Breast epithelium (tissue), 4 donors: ENCODE data around the gene TUBA4B. TPM values are rescaled to one million over a fixed set of nuclear protein-coding genes. Genes with fewer than 3 reads are reported as not detected.
A peak's percentile ranks its signal among the peaks of the same experiment; 100 is the strongest.
"Not testable (repeated sequence)": the region's sequence is repeated elsewhere in the genome, so short reads cannot be mapped to it uniquely, and the experiment has no call there.

Experiments used
- DNase-seq, 2 donors: peaks; one replicate each; pipeline ENCODE4 v3.0.0-alpha.2; 2019; ENCODE audit warnings: low spot score in 2 of 2
- H3K27ac ChIP-seq, 2 donors: fragments of 200-600 bp; sonication (generic) in 1 of 2; one replicate each; pipeline ENCODE4 v1.5.1; 2016 to 2019; ENCODE audit warnings: mild to moderate bottlenecking in 1 of 2
- H3K27me3 ChIP-seq, 2 donors: fragments of 200-600 bp; sonication (generic) in 1 of 2; one replicate each; pipeline versions ENCODE4 v1.5.1 to v1.6.0; 2017 to 2019; ENCODE audit warnings: control low read depth in 1 of 2, mild to moderate bottlenecking in 1 of 2
- H3K36me3 ChIP-seq: fragments of 200-600 bp; one replicate; pipeline ENCODE4 v1.5.1; 2019
- H3K4me1 ChIP-seq, 2 donors: fragments of 200-600 bp; sonication (generic); one replicate each; pipeline ENCODE4 v1.5.1; 2016 to 2019; ENCODE audit warnings: control low read depth in 1 of 2
- H3K4me3 ChIP-seq, 3 donors: fragments of 200-600 bp; sonication (generic); 1 replicate in 2 of 3; 2 replicates in 1 of 3; pipeline ENCODE4 v1.5.1; 2016 to 2019; ENCODE audit warnings: mild to moderate bottlenecking in 3 of 3, moderate library complexity in 2 of 3
- H3K9me3 ChIP-seq, 2 donors: fragments of 200-600 bp; sonication (generic) in 1 of 2; one replicate each; pipeline ENCODE4 v1.5.1; 2016 to 2019; ENCODE audit warnings: control low read depth in 1 of 2
- CTCF ChIP-seq, 3 donors: fragments of 450-650 bp; IDR thresholded peaks; one replicate each; pipeline ENCODE4 v1.5.1; 2016 to 2017; ENCODE audit warnings: antibody characterized with exemption in 3 of 3, mild to moderate bottlenecking in 3 of 3, moderate library complexity in 3 of 3
- POLR2A ChIP-seq: fragments of 450-650 bp; IDR thresholded peaks from one replicate; pipeline ENCODE4 v1.6.1; 2016; ENCODE audit warnings: antibody characterized with exemption, mild to moderate bottlenecking, moderate library complexity
- POLR2AphosphoS5 ChIP-seq, 3 donors: sonication (generic); formaldehyde crosslinking; IDR thresholded peaks; one replicate each; pipeline ENCODE4 v1.6.1; 2017; ENCODE audit warnings: antibody characterized with exemption in 3 of 3
- intact Hi-C: fragments of 100-400 bp; cut with DNase I; formaldehyde crosslinking; loops from one replicate; pipeline ENCODE4 v1.15.1; 2023; ENCODE audit warnings: low total_unique reads
- total RNA-seq, 3 donors: library from RNA; depleted of rRNA; stranded (reverse); fragments of >200 nt; gene quantifications; one replicate each; pipeline ENCODE4 v1.1.0, GENCODE V29; 2016

The TUBA4B gene
- total RNA-seq, 3 donors from 2014 or later, result 0.16 TPM; not detected in 2

GRCh38 chr2:219251656-219252055, 1.4 kb upstream of the TUBA4B start:
- no peaks in the 10 kb centered on the region for H3K27me3 ChIP-seq
- no peaks in the 10 kb centered on the region for H3K36me3 ChIP-seq
- TF ChIP-seq POLR2A (no peak), CTCF (IDR thresholded peaks at IDR 0.05) (no peak), POLR2AphosphoS5 (IDR thresholded peaks at IDR 0.05) (no peak)
- H3K4me3 ChIP-seq, result peak overlapping the region in 1 of 3 donors; percentile 76
- no peaks in the 10 kb centered on the region for H3K9me3 ChIP-seq
- H3K27ac ChIP-seq, result peak overlapping the region; percentile 93 to 98
- H3K4me1 ChIP-seq, result peaks cover 19 to 24% of the 10 kb centered on the region in 2 donors
- DNase-seq, result no peak
- intact Hi-C loops, result no loop called here

GRCh38 chr2:219252084-219252483, 959 bp upstream of the TUBA4B start:
- intact Hi-C loops, result no loop called here
- no peak for TF ChIP-seq POLR2A
- no peak for TF ChIP-seq CTCF (IDR thresholded peaks at IDR 0.05)
- TF ChIP-seq POLR2AphosphoS5 (IDR thresholded peaks at IDR 0.05), result no peak
- no peak for DNase-seq
- H3K4me3 ChIP-seq, result peak overlapping the region; percentile 55 to 76 (median 69)
- no peaks in the 10 kb centered on the region for H3K36me3 ChIP-seq
- no peaks in the 10 kb centered on the region for H3K9me3 ChIP-seq
- H3K4me1 ChIP-seq, result peaks cover 19 to 24% of the 10 kb centered on the region in 2 donors
- peak overlapping the region; percentile 93 to 98 for H3K27ac ChIP-seq
- H3K27me3 ChIP-seq, result no peaks in the 10 kb centered on the region

GRCh38 chr2:219252570-219252899, 508 bp upstream of the TUBA4B start:
- intact Hi-C loops, result no loop called here
- no peak for DNase-seq
- TF ChIP-seq POLR2A (no peak), CTCF (IDR thresholded peaks at IDR 0.05) (no peak), POLR2AphosphoS5 (IDR thresholded peaks at IDR 0.05) (no peak)
- H3K4me1 ChIP-seq, result peaks cover 19 to 23% of the 10 kb centered on the region in 2 donors
- H3K9me3 ChIP-seq, result no peaks in the 10 kb centered on the region
- peak overlapping the region; percentile 93 to 98 for H3K27ac ChIP-seq
- H3K36me3 ChIP-seq, result no peaks in the 10 kb centered on the region
- H3K4me3 ChIP-seq, result peak overlapping the region; percentile 55 to 76 (median 69)
- H3K27me3 ChIP-seq, result no peaks in the 10 kb centered on the region

GRCh38 chr2:219253753-219254589, 928 bp downstream of the TUBA4B start, which contains the start of gene TUBA4A:
TUBA4A (minus strand) TSS chr2:219253918; CDS start chr2:219253858, 60 bp downstream.
- intact Hi-C loops, result no loop called here
- H3K36me3 ChIP-seq, result no peaks in the 10 kb centered on the region
- peaks cover 11% of the 10 kb centered on the region in 2 donors for H3K4me1 ChIP-seq
- TF ChIP-seq POLR2AphosphoS5 (IDR thresholded peaks at IDR 0.05) (peak; percentile 65 to 86 (median 67)), CTCF (IDR thresholded peaks at IDR 0.05) (peak in 2 of 3 donors; percentile 25 to 27), POLR2A (peak; percentile 83)
- H3K4me3 ChIP-seq, result peak within 1 kb of the TSS; percentile 55 to 76 (median 69)
- DNase-seq, result peak; percentile 85
- H3K27me3 ChIP-seq, result no peaks in the 10 kb centered on the region
- peak within 1 kb of the TSS; percentile 93 to 98 for H3K27ac ChIP-seq
- no peaks in the 10 kb centered on the region for H3K9me3 ChIP-seq

- intact Hi-C loops, result no loop called here
- no peak for TF ChIP-seq POLR2A
- TF ChIP-seq POLR2AphosphoS5 (IDR thresholded peaks at IDR 0.05), result no peak
- TF ChIP-seq CTCF (IDR thresholded peaks at IDR 0.05), result no peak
- no peak for DNase-seq
- H3K4me3 ChIP-seq, result peak overlapping the region; percentile 55 to 76 (median 69)
- H3K27ac ChIP-seq, result peak overlapping the region; percentile 93 to 98
- peaks cover 9 to 11% of the 10 kb centered on the region in 2 donors for H3K4me1 ChIP-seq
- H3K36me3 ChIP-seq, result no peaks in the 10 kb centered on the region
- no peaks in the 10 kb centered on the region for H3K27me3 ChIP-seq
- H3K9me3 ChIP-seq, result no peaks in the 10 kb centered on the region
These were observed 1.7 kb downstream of the TUBA4B start for GRCh38 chr2:219254590-219255201.

- DNase-seq, H3K27me3 ChIP-seq, H3K4me3 ChIP-seq, H3K4me1 ChIP-seq, H3K9me3 ChIP-seq, intact Hi-C loops, H3K27ac ChIP-seq, H3K36me3 ChIP-seq: not testable (repeated sequence)
These were observed 5.9 kb downstream of the TUBA4B start for GRCh38 chr2:219258942-219259341.
